ENCODE results near the gene KIAA1549. TPM values are rescaled to one million over a fixed set of nuclear protein-coding genes. Genes with fewer than 3 reads are reported as not detected.

KIAA1549 gene
- total RNA-seq, 1 experiment from 2014 or later = 26.6 TPM

GRCh38 chr7:138796038-138796615, 185.1 kb downstream of the KIAA1549 start:
- Histone ChIP-seq H3K4me3 (no peak overlapping the region), H3K36me3 (ENCODE audit: low read depth) (no peaks in the 10 kb centered on the region), H3K9me3 (ENCODE audit: insufficient read depth, low read depth) (no peaks in the 10 kb centered on the region), H4K20me1 (ENCODE audit: insufficient read depth) (no peaks in the 10 kb centered on the region), H3K79me2 (ENCODE audit: low read depth) (no peaks in the 10 kb centered on the region), H3F3A (ENCODE audit: insufficient read depth, low read depth) (no peaks in the 10 kb centered on the region), H3K4me1 (replicated peaks; ENCODE audit: insufficient read depth) (no peaks in the 10 kb centered on the region), H2AFZ (no peak overlapping the region), H3K9me2 (ENCODE audit: insufficient read depth) (no peaks in the 10 kb centered on the region), H3K27me3 (ENCODE audit: insufficient read depth, low read depth) (no peaks in the 10 kb centered on the region), H3K27ac (no peak overlapping the region), H3K4me2 (no peak overlapping the region)
- intact Hi-C loops (cut with micrococcal nuclease; ENCODE audit: unreplicated experiment) = no loop called here
- ChIA-PET CTCF (no interaction called here), POLR2A (ENCODE audit: unreplicated experiment) (no interaction called here)
- BruUV-seq (replicated peaks) = no TSS peak
- DNase-seq = no peak
- TF ChIP-seq CTCF (conservative IDR thresholded peaks at IDR 0.05) (no peak), EZH2 (IDR thresholded peaks at IDR 0.05; ENCODE audit: low read depth) (no peak)

GRCh38 chr7:138785587-138786437, 195.4 kb downstream of the KIAA1549 start:
- Histone ChIP-seq H3K9me3 (ENCODE audit: insufficient read depth, low read depth) (peaks cover 10% of the 10 kb centered on the region; the same call in 1 of the 2 replicates), H3K27ac (no peak overlapping the region), H3K4me1 (replicated peaks; ENCODE audit: insufficient read depth) (no peaks in the 10 kb centered on the region), H4K20me1 (ENCODE audit: insufficient read depth) (no peaks in the 10 kb centered on the region), H3K4me3 (no peak overlapping the region), H3K36me3 (ENCODE audit: low read depth) (no peaks in the 10 kb centered on the region), H2AFZ (0 out of 2 replicates have a peak overlapping the region, but pooled peaks have one; percentile 21), H3K27me3 (ENCODE audit: insufficient read depth, low read depth) (no peaks in the 10 kb centered on the region), H3F3A (ENCODE audit: insufficient read depth, low read depth) (no peaks in the 10 kb centered on the region), H3K79me2 (ENCODE audit: low read depth) (no peaks in the 10 kb centered on the region), H3K4me2 (peak overlapping the region; percentile 56; the same call in 1 of the 2 replicates), H3K9me2 (ENCODE audit: insufficient read depth) (no peaks in the 10 kb centered on the region)
- no peak for TF ChIP-seq CTCF (conservative IDR thresholded peaks at IDR 0.05)
- TF ChIP-seq EZH2 (IDR thresholded peaks at IDR 0.05; ENCODE audit: low read depth) = no peak
- CTCF ChIA-PET = no interaction called here
- DNase-seq = peak; percentile 56 to 60
- POLR2A ChIA-PET (ENCODE audit: unreplicated experiment) = interaction anchor here (0.7 to 0.8 kb wide), 2 partner anchors 9 to 33 kb away, joined by 3 to 9 read pairs; no protein-coding TSS in a partner anchor
- BruUV-seq (replicated peaks) = no TSS peak
- intact Hi-C loops (cut with micrococcal nuclease; ENCODE audit: unreplicated experiment) = loop anchor here (1.0 kb wide), 1 partner anchor 31 kb away; no protein-coding TSS in a partner anchor

GRCh38 chr7:138784692-138785091, 196.5 kb downstream of the KIAA1549 start:
- TF ChIP-seq CTCF (conservative IDR thresholded peaks at IDR 0.05) (no peak), EZH2 (IDR thresholded peaks at IDR 0.05; ENCODE audit: low read depth) (no peak)

More at GRCh38 chr7:138784692-138785091, 196.5 kb downstream of the KIAA1549 start:
- no peak for DNase-seq
- no peaks in the 10 kb centered on the region for H3K27me3 ChIP-seq (ENCODE audit: insufficient read depth, low read depth)
- TSS peak; percentile 44 for BruUV-seq (replicated peaks)
- ChIA-PET CTCF (no interaction called here), POLR2A (ENCODE audit: unreplicated experiment) (interaction anchor here (0.8 kb wide), 1 partner anchor 32 kb away, joined by 3 read pairs; no protein-coding TSS in a partner anchor)
- H3K4me2 ChIP-seq = no peak overlapping the region
- intact Hi-C loops (cut with micrococcal nuclease; ENCODE audit: unreplicated experiment) = loop anchor here (1.0 kb wide), 1 partner anchor 29 kb away; no protein-coding TSS in a partner anchor
- peaks cover 10% of the 10 kb centered on the region; the same call in 1 of the 2 replicates for H3K9me3 ChIP-seq (ENCODE audit: insufficient read depth, low read depth)
- H3K27ac ChIP-seq = no peak overlapping the region
- no peak overlapping the region for H2AFZ ChIP-seq
- no peaks in the 10 kb centered on the region for H3K36me3 ChIP-seq (ENCODE audit: low read depth)
- H3K9me2 ChIP-seq (ENCODE audit: insufficient read depth) = no peaks in the 10 kb centered on the region
- H3K4me3 ChIP-seq = no peak overlapping the region
- no peaks in the 10 kb centered on the region for H3K79me2 ChIP-seq (ENCODE audit: low read depth)
- H4K20me1 ChIP-seq (ENCODE audit: insufficient read depth) = no peaks in the 10 kb centered on the region
- H3F3A ChIP-seq (ENCODE audit: insufficient read depth, low read depth) = no peaks in the 10 kb centered on the region
- no peaks in the 10 kb centered on the region for H3K4me1 ChIP-seq (replicated peaks; ENCODE audit: insufficient read depth)

Other genes starting within 250 kb of the KIAA1549 start
- gene TMEM213, start 183.4 kb downstream of the KIAA1549 start, total RNA-seq (2021) = not detected in 2 replicates
- gene ATP6V0A4, start 183.2 kb downstream of the KIAA1549 start, total RNA-seq (2021) = 4.8 and 9.1 TPM in 2 replicates
- 34.2 and 34.8 TPM in 2 replicates for gene ZC3HAV1L, start 54.7 kb upstream of the KIAA1549 start, total RNA-seq (2021)
- gene ZC3HAV1, start 128.3 kb upstream of the KIAA1549 start, total RNA-seq (2021) = 30.8 and 36.7 TPM in 2 replicates
- 20.3 and 34.1 TPM in 2 replicates for gene UBN2, start 249.8 kb upstream of the KIAA1549 start, total RNA-seq (2021)